LNCaP clone FGC (cell line): ENCODE results near the gene CHERP.
"Not testable (repeated sequence)": the region's sequence is repeated elsewhere in the genome, so short reads cannot be mapped to it uniquely, and the experiment has no call there.

Source experiments
- DNase-seq: peaks from one replicate; pipeline ENCODE4 v3.0.0-alpha.2; 2011; ENCODE audit warnings: low read depth
- H3K4me3 ChIP-seq: 2 replicates; pipeline ENCODE4 v1.5.1; 2011; ENCODE audit warnings: mild to moderate bottlenecking, low read depth, low read length, control low read depth
- CTCF ChIP-seq: IDR thresholded peaks from 2 replicates; pipeline ENCODE4 v1.5.1; 2012; ENCODE audit warnings: mild to moderate bottlenecking; ENCODE audit not compliant: control insufficient read depth, insufficient read depth; ENCODE audit errors: extremely low read depth

Gene CHERP

GRCh38 chr19:16518483-16519229, 23.6 kb downstream of the CHERP start:
- DNase-seq, result no peak
- no peak for TF ChIP-seq CTCF
- H3K4me3 ChIP-seq, result no peak overlapping the region

GRCh38 chr19:16518061-16518460, 24.2 kb downstream of the CHERP start:
- no peak for TF ChIP-seq CTCF
- H3K4me3 ChIP-seq, result no peak overlapping the region
- no peak for DNase-seq

- TF ChIP-seq CTCF, result no peak
- H3K4me3 ChIP-seq, result no peak overlapping the region
- DNase-seq, result no peak
These were observed 25.2 kb downstream of the CHERP start for GRCh38 chr19:16516923-16517610.

- no peak overlapping the region for H3K4me3 ChIP-seq
- no peak for DNase-seq
- no peak for TF ChIP-seq CTCF
These were observed 25.9 kb downstream of the CHERP start for GRCh38 chr19:16516381-16516780.

GRCh38 chr19:16514383-16515019, 27.7 kb downstream of the CHERP start:
- DNase-seq, result no peak
- no peak for TF ChIP-seq CTCF

GRCh38 chr19:16512611-16513010, 29.6 kb downstream of the CHERP start:
- not testable (repeated sequence) for H3K4me3 ChIP-seq, DNase-seq

More at GRCh38 chr19:16514383-16515019, 27.7 kb downstream of the CHERP start:
- no peak overlapping the region for H3K4me3 ChIP-seq

GRCh38 chr19:16509141-16510061, 32.8 kb downstream of the CHERP start:
- no peak for DNase-seq
- TF ChIP-seq CTCF, result no peak
- no peak overlapping the region for H3K4me3 ChIP-seq
